ENCODE data around the gene KIAA1614.

KIAA1614 gene

GRCh38 chr1:180941518-180942275 lies 29.0 kb downstream of the KIAA1614 start:
- WGBS (ENCODE audit: insufficient coverage), result 94% methylated on average over 17 of the region's 20 CpGs
- CTCF ChIA-PET, result interaction anchor here (1.1 to 1.7 kb wide), 2 partner anchors 16 to 19 kb away, joined by 3 to 4 read pairs; no protein-coding TSS in a partner anchor
- POLR2A ChIA-PET, result interaction anchor here (0.5 kb wide), 1 partner anchor 50 kb away, joined by 5 read pairs; no protein-coding TSS in a partner anchor

GRCh38 chr1:180945151-180945550 lies 32.5 kb downstream of the KIAA1614 start:
- H3K4me1 ChIP-seq (ENCODE audit: control extremely low read depth in 1 of 4, control insufficient read depth in 4 of 4, insufficient read depth in 4 of 4, low read length in 3 of 4), result no peaks in the 10 kb centered on the region
- POLR2A ChIA-PET, result no interaction called here
- DNase-seq, result no peak
- H3K4me3 ChIP-seq (ENCODE audit: control insufficient read depth in 1 of 7, extremely low read depth in 1 of 7, insufficient read depth in 4 of 7, low read depth in 2 of 7, low read length in 6 of 7), result no peak overlapping the region
- WGBS (ENCODE audit: insufficient coverage), result 96% methylated on average over 15 of the region's 15 CpGs
- CTCF ChIA-PET, result interaction anchor here (1.3 kb wide), 1 partner anchor 8 kb away, joined by 3 read pairs; no protein-coding TSS in a partner anchor
- no peak overlapping the region for H3K27ac ChIP-seq (ENCODE audit: insufficient read depth in 1 of 2, low read depth in 1 of 2, low read length in 2 of 2, poor library complexity in 1 of 2, severe bottlenecking in 2 of 2)
- H3K36me3 ChIP-seq (ENCODE audit: control insufficient read depth in 4 of 4, insufficient read depth in 4 of 4, low read length in 3 of 4), result peaks cover 2 to 20% (median 7%) of the 10 kb centered on the region in 4 experiments
- H3K27me3 ChIP-seq (replicated peaks in 2 of 5; ENCODE audit: control insufficient read depth in 4 of 5, insufficient read depth in 5 of 5, low read length in 4 of 5), result no peaks in the 10 kb centered on the region
- H3K9me3 ChIP-seq (ENCODE audit: control extremely low read depth in 1 of 5, control insufficient read depth in 4 of 5, insufficient read depth in 2 of 5, low read depth in 1 of 5, low read length in 4 of 5), result peaks cover 0 to 43% (median 2%) of the 10 kb centered on the region in 5 experiments

More at GRCh38 chr1:180941518-180942275, 29.0 kb downstream of the KIAA1614 start:
- Histone ChIP-seq H3K36me3 (ENCODE audit: control insufficient read depth in 4 of 4, insufficient read depth in 4 of 4, low read length in 3 of 4) (peaks cover 0 to 5% (median 0%) of the 10 kb centered on the region in 4 experiments), H3K27me3 (replicated peaks in 2 of 5; ENCODE audit: control insufficient read depth in 4 of 5, insufficient read depth in 5 of 5, low read length in 4 of 5) (peaks cover 0 to 2% (median 0%) of the 10 kb centered on the region in 5 experiments), H3K4me1 (ENCODE audit: control extremely low read depth in 1 of 4, control insufficient read depth in 4 of 4, insufficient read depth in 4 of 4, low read length in 3 of 4) (peaks cover 0 to 14% (median 13%) of the 10 kb centered on the region in 4 experiments), H3K27ac (ENCODE audit: insufficient read depth in 1 of 2, low read depth in 1 of 2, low read length in 2 of 2, poor library complexity in 1 of 2, severe bottlenecking in 2 of 2) (no peak overlapping the region), H3K4me3 (ENCODE audit: control insufficient read depth in 1 of 7, extremely low read depth in 1 of 7, insufficient read depth in 4 of 7, low read depth in 2 of 7, low read length in 6 of 7) (no peak overlapping the region), H3K9me3 (ENCODE audit: control extremely low read depth in 1 of 5, control insufficient read depth in 4 of 5, insufficient read depth in 2 of 5, low read depth in 1 of 5, low read length in 4 of 5) (peaks cover 0 to 22% (median 2%) of the 10 kb centered on the region in 5 experiments)
- DNase-seq, result no peak

DNA sequence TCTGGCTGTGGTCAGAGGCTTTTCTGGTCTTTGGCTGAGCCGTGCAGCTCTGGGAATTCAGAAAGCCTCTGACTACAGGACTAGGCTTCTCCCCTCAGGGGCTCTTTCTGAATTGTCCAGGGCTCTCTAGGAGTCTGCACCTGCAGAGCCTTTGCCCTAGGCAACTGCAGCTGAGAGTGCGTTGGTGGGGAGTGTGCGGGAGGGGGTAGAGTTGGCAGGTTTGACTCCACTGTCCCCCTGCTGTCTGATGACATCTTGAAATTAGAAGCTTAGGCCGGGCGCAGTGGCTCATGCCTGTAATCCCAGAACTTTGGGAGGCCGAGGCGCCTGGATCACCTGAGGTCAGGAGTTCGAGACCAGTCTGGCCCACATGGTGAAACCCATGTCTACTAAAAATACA lies 32.9 kb downstream of the KIAA1614 start:
- Histone ChIP-seq H3K27me3 (replicated peaks in 2 of 5; ENCODE audit: control insufficient read depth in 4 of 5, insufficient read depth in 5 of 5, low read length in 4 of 5) (no peaks in the 10 kb centered on the region), H3K36me3 (ENCODE audit: control insufficient read depth in 4 of 4, insufficient read depth in 4 of 4, low read length in 3 of 4) (peaks cover 2 to 24% (median 7%) of the 10 kb centered on the region in 4 experiments), H3K27ac (ENCODE audit: insufficient read depth in 1 of 2, low read depth in 1 of 2, low read length in 2 of 2, poor library complexity in 1 of 2, severe bottlenecking in 2 of 2) (no peak overlapping the region), H3K9me3 (ENCODE audit: control extremely low read depth in 1 of 5, control insufficient read depth in 4 of 5, insufficient read depth in 2 of 5, low read depth in 1 of 5, low read length in 4 of 5) (peaks cover 0 to 43% (median 2%) of the 10 kb centered on the region in 5 experiments), H3K4me3 (ENCODE audit: control insufficient read depth in 1 of 7, extremely low read depth in 1 of 7, insufficient read depth in 4 of 7, low read depth in 2 of 7, low read length in 6 of 7) (no peak overlapping the region), H3K4me1 (ENCODE audit: control extremely low read depth in 1 of 4, control insufficient read depth in 4 of 4, insufficient read depth in 4 of 4, low read length in 3 of 4) (no peaks in the 10 kb centered on the region)
- DNase-seq, result no peak
- POLR2A ChIA-PET, result no interaction called here
- CTCF ChIA-PET, result interaction anchor here (1.3 kb wide), 1 partner anchor 9 kb away, joined by 3 read pairs; no protein-coding TSS in a partner anchor
- WGBS (ENCODE audit: insufficient coverage), result 85% methylated on average over 7 of the region's 8 CpGs

DNA sequence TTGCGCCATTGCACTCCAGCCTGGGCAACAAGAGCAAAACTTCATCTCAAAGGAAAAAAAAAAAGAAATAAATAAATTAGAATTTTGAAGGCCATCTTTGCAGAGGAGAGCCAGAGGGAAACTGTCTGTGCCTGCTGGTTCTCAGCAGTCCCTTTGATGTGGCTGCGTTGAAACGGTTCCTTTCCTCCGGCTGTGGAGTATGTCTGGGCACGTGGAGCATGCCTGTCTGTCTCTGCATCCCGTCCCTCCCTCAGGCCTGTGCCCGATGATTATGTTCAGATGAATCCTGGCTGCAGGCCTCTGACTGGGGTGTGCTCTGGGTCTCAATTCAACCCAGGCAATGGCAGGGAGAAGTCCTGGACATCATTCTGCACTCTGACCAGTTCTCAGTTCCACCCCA lies 33.4 kb downstream of the KIAA1614 start:
- ChIA-PET CTCF (interaction anchor here (1.3 kb wide), 1 partner anchor 9 kb away, joined by 3 read pairs; no protein-coding TSS in a partner anchor), POLR2A (no interaction called here)
- 94% methylated on average over 6 of the region's 7 CpGs for WGBS (ENCODE audit: insufficient coverage)
- H3K27ac ChIP-seq (ENCODE audit: insufficient read depth in 1 of 2, low read depth in 1 of 2, low read length in 2 of 2, poor library complexity in 1 of 2, severe bottlenecking in 2 of 2), result no peak overlapping the region
- no peak overlapping the region for H3K4me3 ChIP-seq (ENCODE audit: control insufficient read depth in 1 of 7, extremely low read depth in 1 of 7, insufficient read depth in 4 of 7, low read depth in 2 of 7, low read length in 6 of 7)
- H3K9me3 ChIP-seq (ENCODE audit: control extremely low read depth in 1 of 5, control insufficient read depth in 4 of 5, insufficient read depth in 2 of 5, low read depth in 1 of 5, low read length in 4 of 5), result peaks cover 0 to 43% (median 2%) of the 10 kb centered on the region in 5 experiments
- no peaks in the 10 kb centered on the region for H3K4me1 ChIP-seq (ENCODE audit: control extremely low read depth in 1 of 4, control insufficient read depth in 4 of 4, insufficient read depth in 4 of 4, low read length in 3 of 4)
- peaks cover 2 to 25% (median 7%) of the 10 kb centered on the region in 4 experiments for H3K36me3 ChIP-seq (ENCODE audit: control insufficient read depth in 4 of 4, insufficient read depth in 4 of 4, low read length in 3 of 4)
- H3K27me3 ChIP-seq (replicated peaks in 2 of 5; ENCODE audit: control insufficient read depth in 4 of 5, insufficient read depth in 5 of 5, low read length in 4 of 5), result no peaks in the 10 kb centered on the region
- no peak for DNase-seq

- POLR2A ChIA-PET, result no interaction called here
- no peak for DNase-seq
- Histone ChIP-seq H3K36me3 (ENCODE audit: control insufficient read depth in 4 of 4, insufficient read depth in 4 of 4, low read length in 3 of 4) (peaks cover 2 to 27% (median 7%) of the 10 kb centered on the region in 4 experiments), H3K4me3 (ENCODE audit: control insufficient read depth in 1 of 7, extremely low read depth in 1 of 7, insufficient read depth in 4 of 7, low read depth in 2 of 7, low read length in 6 of 7) (no peak overlapping the region), H3K27ac (ENCODE audit: insufficient read depth in 1 of 2, low read depth in 1 of 2, low read length in 2 of 2, poor library complexity in 1 of 2, severe bottlenecking in 2 of 2) (no peak overlapping the region), H3K27me3 (replicated peaks in 2 of 5; ENCODE audit: control insufficient read depth in 4 of 5, insufficient read depth in 5 of 5, low read length in 4 of 5) (no peaks in the 10 kb centered on the region), H3K9me3 (ENCODE audit: control extremely low read depth in 1 of 5, control insufficient read depth in 4 of 5, insufficient read depth in 2 of 5, low read depth in 1 of 5, low read length in 4 of 5) (peaks cover 0 to 43% (median 2%) of the 10 kb centered on the region in 5 experiments), H3K4me1 (ENCODE audit: control extremely low read depth in 1 of 4, control insufficient read depth in 4 of 4, insufficient read depth in 4 of 4, low read length in 3 of 4) (no peaks in the 10 kb centered on the region)
- CTCF ChIA-PET, result interaction anchor here (0.9 kb wide), 1 partner anchor 17 kb away, joined by 3 read pairs; no protein-coding TSS in a partner anchor
- 98% methylated on average over 12 of the region's 18 CpGs for WGBS (ENCODE audit: insufficient coverage)
Observed at GRCh38 chr1:180946541-180947498, 34.1 kb downstream of the KIAA1614 start.

DNA sequence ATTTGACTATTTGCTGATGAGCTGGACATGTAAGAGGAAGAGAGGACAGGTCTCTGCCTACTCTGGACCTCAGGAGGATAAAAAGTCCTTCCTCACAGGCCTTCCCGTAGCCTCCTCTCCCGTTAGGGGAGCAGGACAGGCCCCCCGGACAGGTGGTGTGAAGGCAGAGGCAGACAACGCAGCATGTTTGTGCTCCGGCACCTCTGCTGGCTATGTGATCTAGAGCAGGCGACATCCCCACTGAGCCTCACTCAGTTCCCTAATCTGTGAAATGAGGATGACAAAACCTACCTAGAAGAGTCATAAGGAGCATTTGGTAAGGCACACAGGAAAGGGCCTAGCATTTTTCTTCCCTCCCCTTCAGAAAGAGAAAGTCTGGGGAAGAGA lies 34.8 kb downstream of the KIAA1614 start:
- no peaks in the 10 kb centered on the region for H3K4me1 ChIP-seq (ENCODE audit: control extremely low read depth in 1 of 4, control insufficient read depth in 4 of 4, insufficient read depth in 4 of 4, low read length in 3 of 4)
- H3K36me3 ChIP-seq (ENCODE audit: control insufficient read depth in 4 of 4, insufficient read depth in 4 of 4, low read length in 3 of 4), result peaks cover 2 to 27% (median 7%) of the 10 kb centered on the region in 4 experiments
- no peaks in the 10 kb centered on the region for H3K27me3 ChIP-seq (replicated peaks in 2 of 5; ENCODE audit: control insufficient read depth in 4 of 5, insufficient read depth in 5 of 5, low read length in 4 of 5)
- H3K9me3 ChIP-seq (ENCODE audit: control extremely low read depth in 1 of 5, control insufficient read depth in 4 of 5, insufficient read depth in 2 of 5, low read depth in 1 of 5, low read length in 4 of 5), result peaks cover 0 to 43% (median 2%) of the 10 kb centered on the region in 5 experiments
- no peak for DNase-seq
- no peak overlapping the region for H3K27ac ChIP-seq (ENCODE audit: insufficient read depth in 1 of 2, low read depth in 1 of 2, low read length in 2 of 2, poor library complexity in 1 of 2, severe bottlenecking in 2 of 2)
- H3K4me3 ChIP-seq (ENCODE audit: control insufficient read depth in 1 of 7, extremely low read depth in 1 of 7, insufficient read depth in 4 of 7, low read depth in 2 of 7, low read length in 6 of 7), result no peak overlapping the region
- POLR2A ChIA-PET, result no interaction called here
- CTCF ChIA-PET, result interaction anchor here (0.9 kb wide), 1 partner anchor 16 kb away, joined by 3 read pairs; no protein-coding TSS in a partner anchor
- 92% methylated on average over 5 of the region's 6 CpGs for WGBS (ENCODE audit: insufficient coverage)

Measured in common myeloid progenitor, CD34-positive (primary cell).